Stimulated activated CD4-positive, alpha-beta T cell treated with anti-CD3 and anti-CD28 coated beads, Interleukin-4, amount 100 ng/mL, for 48 hours (primary cell): ENCODE data around the gene ING2.
"Not testable (repeated sequence)": the region's sequence is repeated elsewhere in the genome, so short reads cannot be mapped to it uniquely, and the experiment has no call there.

Experiments used
- DNase-seq, 2 donors: peaks; one replicate each; pipeline ENCODE4 v3.0.0-alpha.2; 2020; ENCODE audit warnings: low read depth in 2 of 2

Gene ING2

GRCh38 chr4:183548306-183548705, 43.4 kb downstream of the ING2 start:
- DNase-seq: no peak

DNA sequence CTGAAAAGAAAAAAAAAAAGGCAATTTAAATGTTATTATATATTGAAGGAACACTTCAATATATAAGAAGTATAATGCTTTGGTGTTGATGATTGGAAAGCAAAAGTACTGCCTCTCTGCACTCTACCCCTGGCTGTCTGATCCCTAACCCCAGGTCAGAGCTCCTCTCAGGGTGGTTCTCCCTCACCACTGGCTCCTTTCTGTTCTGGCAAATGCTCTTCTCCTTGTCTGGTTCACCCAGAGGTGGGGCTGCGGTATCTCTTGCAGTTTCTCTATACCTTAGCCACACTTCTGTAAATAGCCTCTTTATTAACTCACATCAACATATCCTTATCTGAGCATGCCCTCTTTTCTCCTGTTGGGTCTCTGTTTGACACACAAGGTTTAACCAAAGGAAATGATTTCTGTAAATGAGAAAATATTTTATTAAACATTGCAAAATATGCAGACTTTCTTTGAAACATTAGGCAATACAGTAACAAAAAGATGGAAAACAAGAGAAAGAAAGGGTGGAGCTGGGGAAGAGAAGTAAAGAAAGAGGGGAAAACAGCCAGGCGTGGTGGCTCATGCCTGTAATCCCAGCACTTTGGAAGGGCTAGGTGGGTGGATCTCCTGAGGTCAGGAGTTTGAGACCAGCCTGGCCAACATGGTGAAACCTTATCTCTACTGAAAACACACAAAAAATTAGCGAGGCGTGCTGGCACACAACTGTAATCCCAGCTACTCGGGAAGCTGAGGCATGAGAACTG, 45.7 kb downstream of the ING2 start:
- no peak for DNase-seq

DNA sequence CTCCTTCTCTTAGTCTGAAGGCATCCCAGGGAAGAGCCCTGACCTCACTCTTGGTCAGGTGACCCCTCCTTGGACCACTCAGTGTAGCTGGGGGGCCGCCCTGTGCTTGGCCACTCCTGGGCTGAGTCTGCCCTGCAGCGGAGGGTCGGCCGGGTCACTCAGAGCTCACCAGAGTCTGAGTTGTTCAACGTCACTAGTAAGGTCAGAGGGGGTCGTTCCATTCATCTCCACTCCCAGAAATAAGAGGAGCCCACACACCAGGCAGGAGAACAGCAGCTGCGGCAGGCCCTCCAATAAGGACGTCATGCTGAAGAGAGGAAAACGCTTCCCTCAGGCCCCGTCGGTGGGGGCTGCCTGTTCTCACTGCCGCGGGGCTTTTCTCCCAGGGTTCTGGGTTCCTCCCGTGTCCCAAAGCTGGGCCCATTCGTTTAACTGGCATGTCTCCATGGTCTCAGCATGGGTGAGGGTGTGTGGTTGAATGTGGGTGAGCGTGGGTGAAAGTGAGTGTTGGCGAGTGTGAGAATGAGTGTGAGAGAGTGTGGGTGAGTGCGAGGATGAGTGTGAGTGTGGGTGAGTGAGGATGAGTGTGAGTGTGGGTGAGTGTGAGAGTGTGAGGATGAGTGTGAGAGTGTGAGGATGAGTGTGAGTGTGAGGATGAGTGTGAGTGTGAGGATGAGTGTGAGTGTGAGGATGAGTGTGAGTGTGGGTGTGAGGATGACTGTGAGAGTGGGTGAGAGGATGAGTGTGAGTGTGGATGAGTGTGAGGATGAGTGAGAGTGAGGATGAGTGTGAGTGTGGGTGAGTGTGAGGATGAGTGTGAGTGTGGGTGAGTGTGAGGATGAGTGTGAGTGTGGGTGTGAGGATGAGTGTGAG, 47.7 kb downstream of the ING2 start:
- DNase-seq: no peak

DNA sequence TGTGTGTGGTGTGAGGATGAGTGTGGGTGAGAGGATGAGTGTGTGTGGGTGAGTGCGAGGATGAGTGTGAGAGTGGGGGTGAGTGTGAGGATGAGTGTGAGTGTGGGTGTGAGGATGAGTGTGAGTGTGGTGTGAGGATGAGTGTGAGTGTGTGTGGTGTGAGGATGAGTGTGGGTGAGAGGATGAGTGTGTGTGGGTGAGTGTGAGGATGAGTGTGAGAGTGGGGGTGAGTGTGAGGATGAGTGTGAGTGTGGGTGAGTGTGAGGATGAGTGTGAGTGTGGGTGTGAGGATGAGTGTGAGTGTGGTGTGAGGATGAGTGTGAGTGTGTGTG, 48.3 kb downstream of the ING2 start:
- DNase-seq: not testable (repeated sequence)

DNA sequence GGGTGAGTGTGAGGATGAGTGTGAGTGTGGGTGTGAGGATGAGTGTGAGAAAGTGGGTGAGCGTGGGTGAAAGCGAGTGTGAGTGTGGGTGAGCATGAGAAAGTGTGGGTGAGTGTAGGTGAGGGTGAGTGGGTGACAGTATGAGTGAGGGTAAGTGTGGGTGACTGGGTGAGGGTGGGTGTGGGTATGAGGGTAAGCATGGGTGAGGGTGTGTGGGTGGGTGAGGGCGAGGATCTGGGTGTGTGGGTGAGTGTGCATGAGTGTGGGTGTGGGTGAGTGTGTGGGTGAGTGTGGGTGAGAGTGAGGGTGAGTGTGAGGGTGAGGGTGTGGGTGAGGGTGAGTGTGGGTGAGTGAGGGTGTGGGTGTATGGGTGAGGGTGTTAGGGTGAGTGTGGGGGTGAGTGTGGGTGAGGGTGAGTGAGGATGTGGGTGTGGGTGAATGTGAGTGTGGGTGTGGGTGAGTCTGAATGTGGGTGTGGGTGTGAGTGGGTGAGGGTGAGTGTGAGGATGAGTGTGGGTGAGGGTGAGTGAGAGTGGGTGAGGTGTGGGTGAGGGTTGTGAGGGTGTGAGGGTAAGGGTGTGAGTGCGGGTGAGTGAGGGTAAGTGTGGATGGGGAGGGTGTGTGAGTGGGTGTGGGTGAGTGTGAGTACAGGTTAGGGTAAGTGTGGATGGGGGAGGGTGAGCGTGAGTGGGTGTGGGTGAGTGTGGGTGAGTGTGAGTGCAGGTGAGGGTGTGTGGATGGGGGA, 48.9 kb downstream of the ING2 start:
- DNase-seq: no peak

DNA sequence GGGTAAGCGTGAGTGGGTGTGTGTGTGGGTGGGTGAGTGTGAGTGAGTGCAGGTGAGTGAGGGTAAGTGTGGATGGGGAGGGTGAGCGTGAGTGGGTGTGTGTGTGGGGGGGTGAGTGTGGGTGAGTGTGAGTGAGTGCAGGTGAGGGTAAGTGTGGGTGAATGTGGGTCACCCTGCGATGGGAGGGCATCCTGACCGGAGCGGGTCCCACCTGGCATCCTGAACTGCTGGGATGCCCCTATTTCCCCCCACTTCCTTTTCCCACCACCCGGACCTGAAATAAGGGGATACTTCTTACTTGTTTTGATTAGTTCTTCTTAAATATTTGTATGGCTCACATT, 49.5 kb downstream of the ING2 start:
- no peak for DNase-seq

GRCh38 chr4:183554878-183555585, 50.2 kb downstream of the ING2 start:
- no peak for DNase-seq

DNA sequence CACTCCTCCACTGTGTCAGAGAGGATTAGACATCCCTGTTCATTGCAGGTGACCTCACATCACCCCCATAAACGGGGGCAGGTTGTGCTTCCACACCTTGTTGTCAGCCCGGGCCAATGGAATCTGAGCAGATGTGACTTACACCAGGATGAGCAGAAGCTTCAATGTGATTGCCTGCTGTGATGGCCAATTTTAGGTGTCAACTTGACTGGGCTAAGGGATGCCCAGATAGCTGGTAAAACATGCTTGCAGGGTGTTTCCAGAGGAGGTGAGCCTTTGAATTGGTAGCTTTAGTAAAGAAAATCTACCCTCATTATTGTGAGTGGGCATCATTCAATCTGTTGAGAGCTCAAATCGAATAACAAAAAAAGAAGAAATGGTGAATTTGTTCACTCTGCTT, 52.1 kb downstream of the ING2 start:
- no peak for DNase-seq

DNA sequence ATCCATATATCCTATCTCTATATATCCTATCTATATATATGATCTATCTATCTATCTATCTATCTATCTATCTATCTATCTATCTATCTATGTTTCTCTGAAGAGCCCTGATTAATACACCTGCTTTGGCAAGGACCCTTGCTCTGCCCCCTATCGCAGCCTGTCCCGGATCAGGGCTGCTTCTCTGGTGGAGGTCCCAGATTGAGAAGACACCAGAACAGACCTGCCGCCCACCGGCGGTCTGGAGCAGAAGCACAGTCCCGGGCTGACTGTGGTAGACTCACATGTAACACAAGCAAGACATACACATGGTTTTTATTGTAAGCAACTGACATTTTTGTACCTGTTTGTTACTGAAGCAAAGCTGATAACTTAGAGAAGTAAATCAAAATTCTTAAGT, 52.8 kb downstream of the ING2 start:
- DNase-seq: no peak

DNA sequence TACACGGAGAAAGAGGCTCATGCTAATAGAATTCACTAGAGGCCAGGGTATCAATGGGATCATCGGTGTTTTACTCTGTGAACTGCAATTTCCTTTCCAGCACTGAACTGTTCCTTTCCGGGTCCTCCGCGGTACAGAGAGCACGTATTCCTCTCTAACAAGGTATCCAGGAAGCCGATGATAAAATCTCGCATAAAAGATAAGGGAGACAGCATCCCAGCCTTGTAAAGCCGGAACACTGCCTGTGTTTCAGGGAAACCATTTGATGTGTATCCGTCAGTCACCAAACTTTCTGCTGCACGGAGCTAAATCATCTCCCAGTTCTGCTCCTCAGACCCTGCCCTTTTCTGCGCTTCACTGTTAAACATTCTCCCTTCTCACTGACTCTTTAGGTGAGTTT, 54.0 kb downstream of the ING2 start:
- DNase-seq: no peak

DNA sequence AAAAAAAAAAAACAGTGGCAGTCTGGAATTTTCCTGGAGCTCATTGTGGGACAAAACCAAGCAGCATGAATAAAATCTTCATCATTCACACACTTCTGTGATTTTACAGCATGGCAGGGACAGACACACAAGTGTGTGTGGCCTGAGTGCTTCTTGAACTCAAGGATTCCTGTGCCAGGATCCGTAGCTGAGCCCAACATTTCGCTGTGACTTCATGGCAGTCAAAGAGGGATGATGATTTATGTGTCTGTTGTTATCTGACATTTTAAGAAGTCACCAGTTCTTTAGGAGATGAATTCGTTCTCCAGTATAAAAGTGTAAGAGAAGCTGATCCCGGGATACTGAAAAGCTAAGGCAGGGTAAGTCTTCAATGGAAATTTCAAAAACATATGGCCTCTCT, 57.0 kb downstream of the ING2 start:
- DNase-seq: no peak
